Measurements from ENCODE around the gene WWP2.
A peak's percentile ranks its signal among the peaks of the same experiment; 100 is the strongest.
"Not testable (repeated sequence)": the region's sequence is repeated elsewhere in the genome, so short reads cannot be mapped to it uniquely, and the experiment has no call there.

The WWP2 gene

DNA sequence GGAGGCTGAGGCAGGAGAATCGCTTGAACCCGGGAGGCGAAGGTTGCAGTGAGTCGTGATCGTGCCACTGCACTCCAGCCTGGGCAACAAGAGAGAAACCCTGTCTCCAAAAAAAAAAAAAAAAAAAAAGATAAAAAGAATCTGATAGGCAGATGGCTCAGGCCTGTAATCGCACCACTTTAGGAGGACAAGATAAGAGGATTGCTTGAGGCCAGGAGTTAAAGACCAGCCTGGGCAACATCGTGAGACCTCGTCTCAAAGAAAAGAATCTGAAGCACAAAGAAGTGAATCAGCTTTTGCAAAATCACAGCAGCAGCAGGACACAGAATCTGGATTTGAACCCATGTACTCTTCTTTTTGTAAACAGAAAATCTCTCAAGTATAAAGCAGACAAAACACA is 15.0 kb upstream of the WWP2 start:
- DNase-seq (ENCODE audit: low read depth), result no peak
- H3K4me3 ChIP-seq (ENCODE audit: low read depth, low read length), result no peak overlapping the region
- TF ChIP-seq, protein P1, sequence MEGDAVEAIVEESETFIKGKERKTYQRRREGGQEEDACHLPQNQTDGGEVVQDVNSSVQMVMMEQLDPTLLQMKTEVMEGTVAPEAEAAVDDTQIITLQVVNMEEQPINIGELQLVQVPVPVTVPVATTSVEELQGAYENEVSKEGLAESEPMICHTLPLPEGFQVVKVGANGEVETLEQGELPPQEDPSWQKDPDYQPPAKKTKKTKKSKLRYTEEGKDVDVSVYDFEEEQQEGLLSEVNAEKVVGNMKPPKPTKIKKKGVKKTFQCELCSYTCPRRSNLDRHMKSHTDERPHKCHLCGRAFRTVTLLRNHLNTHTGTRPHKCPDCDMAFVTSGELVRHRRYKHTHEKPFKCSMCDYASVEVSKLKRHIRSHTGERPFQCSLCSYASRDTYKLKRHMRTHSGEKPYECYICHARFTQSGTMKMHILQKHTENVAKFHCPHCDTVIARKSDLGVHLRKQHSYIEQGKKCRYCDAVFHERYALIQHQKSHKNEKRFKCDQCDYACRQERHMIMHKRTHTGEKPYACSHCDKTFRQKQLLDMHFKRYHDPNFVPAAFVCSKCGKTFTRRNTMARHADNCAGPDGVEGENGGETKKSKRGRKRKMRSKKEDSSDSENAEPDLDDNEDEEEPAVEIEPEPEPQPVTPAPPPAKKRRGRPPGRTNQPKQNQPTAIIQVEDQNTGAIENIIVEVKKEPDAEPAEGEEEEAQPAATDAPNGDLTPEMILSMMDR (conservative IDR thresholded peaks at IDR 0.05; ENCODE audit: low read depth, low read length), result no peak

DNA sequence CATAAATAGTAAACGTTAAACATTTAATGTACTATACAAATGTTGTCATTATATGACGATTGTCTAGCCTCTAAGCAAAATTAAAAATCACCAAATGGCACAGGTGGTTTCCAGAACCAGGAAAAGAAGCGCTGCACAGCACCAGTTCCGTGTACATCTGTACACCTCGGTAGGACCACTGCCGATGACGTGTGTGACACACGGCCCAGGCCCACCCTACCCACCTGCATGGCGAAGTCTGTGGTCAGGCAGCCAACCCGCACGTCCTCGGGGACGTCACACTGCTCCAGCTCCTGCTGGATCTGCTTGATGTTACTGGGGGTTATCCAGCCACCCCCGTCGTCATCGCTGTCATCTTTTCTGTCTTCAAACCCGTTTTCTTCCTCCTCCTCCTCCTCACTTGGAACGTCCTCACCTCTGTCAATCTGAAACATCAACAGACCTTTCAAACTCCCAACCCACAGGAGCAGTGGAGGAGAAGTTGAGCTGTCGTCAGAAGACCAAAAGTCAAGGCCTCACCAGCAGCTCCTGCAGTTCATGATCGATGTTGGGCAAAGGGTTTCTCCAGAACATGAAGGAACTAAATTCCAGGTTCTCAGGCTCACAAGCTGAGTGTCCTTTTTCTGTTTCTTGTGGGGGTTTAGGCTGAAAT is 13.3 kb upstream of the WWP2 start:
- TF ChIP-seq, protein P1 (conservative IDR thresholded peaks at IDR 0.05; ENCODE audit: low read depth, low read length), result no peak
- no peak overlapping the region for H3K4me3 ChIP-seq (ENCODE audit: low read depth, low read length)

DNA sequence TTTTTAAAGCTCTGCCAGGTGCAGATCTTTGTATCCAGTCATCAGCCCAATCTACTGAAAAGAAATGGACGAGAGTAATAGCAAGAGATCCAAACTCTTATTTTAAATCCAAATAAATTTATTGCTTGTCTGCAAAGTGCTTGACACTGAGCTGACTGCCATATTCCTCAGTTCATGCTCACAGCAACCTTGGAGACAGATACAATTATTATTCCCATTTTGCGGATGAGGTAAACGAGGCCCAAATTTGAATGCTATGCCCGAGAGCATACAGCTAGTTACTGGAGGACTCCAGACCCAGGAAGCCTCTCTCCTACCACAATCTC is 8.0 kb upstream of the WWP2 start:
- DNase-seq (ENCODE audit: low read depth), result no peak
- H3K4me3 ChIP-seq (ENCODE audit: low read depth, low read length), result peak overlapping the region; percentile 92
- TF ChIP-seq, protein P1 (conservative IDR thresholded peaks at IDR 0.05; ENCODE audit: low read depth, low read length), result no peak

More for the DNA sequence above, 13.3 kb upstream of the WWP2 start:
- no peak for DNase-seq (ENCODE audit: low read depth)

DNA sequence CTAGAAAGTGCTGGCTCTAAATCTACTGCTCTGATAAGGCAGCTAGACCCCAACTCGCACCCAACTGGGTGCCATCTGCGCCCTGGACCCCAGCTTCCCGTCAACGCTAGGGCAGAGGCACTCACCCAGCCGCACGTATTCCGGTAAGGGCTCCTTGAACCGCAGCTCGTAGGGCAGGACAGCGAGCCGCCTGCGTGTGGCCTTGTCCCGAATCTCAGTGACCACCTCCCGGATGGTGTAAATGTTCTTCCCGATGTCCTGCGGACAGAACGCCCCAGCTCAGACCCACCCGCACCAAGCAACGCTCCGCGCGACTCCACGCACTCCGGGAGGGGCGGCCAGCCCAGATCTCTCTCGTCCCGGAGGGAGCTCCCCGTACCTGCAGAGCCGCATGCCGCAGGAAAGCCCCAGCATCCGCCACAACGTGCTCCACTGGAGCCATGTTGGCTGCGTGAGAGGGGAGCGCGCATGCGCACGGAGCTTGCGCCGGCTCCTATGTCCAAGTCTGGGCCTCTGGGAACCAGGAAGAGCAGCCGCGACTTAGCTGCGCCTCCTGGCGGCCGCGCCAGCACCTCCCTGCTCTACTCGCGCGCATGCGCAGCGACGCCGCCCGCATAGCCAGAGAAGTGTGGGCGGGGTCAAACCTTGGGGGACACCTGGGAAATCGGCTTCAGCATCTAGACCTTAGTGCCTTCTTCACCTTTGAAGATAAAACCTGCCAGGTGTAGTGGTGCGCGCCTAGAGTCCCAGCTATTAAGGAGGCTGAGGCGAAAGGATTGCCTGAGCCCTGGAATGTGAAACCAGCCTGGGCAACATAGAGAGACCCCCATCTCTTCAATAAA is 7.4 kb upstream of the WWP2 start, which contains the start of gene NOB1:
TSS of gene NOB1 (minus strand) at position 458 of the 842 bp plus-strand sequence. CDS start at position 442, 16 bp downstream.
- TF ChIP-seq, protein P1 (conservative IDR thresholded peaks at IDR 0.05; ENCODE audit: low read depth, low read length), result peak; percentile 96
- peak within 1 kb of the TSS; percentile 92 for H3K4me3 ChIP-seq (ENCODE audit: low read depth, low read length)
- peak; percentile 98 for DNase-seq (ENCODE audit: low read depth)

DNA sequence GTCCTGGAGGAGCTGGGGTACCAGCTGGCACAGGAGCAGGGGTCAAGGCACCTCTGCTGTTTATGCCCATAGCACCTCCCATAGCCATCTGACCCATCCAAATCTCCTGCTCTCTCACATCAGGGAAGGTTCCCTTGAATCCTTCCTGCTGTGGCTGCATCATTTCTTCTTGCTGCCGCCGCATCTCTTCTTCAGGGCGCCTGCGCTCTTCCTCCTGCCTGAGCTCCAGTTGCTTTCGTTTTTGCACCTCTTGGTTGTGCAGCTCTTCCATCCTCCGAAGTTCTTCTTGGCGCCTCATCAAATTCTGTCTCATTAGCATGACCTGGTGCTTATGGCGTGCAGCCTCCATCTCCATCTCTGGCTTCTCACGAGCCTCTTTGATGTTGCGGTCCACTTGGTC is 5.4 kb upstream of the WWP2 start:
- no peak overlapping the region for H3K4me3 ChIP-seq (ENCODE audit: low read depth, low read length)
- DNase-seq (ENCODE audit: low read depth), result no peak
- TF ChIP-seq, protein P1 (conservative IDR thresholded peaks at IDR 0.05; ENCODE audit: low read depth, low read length), result no peak

DNA sequence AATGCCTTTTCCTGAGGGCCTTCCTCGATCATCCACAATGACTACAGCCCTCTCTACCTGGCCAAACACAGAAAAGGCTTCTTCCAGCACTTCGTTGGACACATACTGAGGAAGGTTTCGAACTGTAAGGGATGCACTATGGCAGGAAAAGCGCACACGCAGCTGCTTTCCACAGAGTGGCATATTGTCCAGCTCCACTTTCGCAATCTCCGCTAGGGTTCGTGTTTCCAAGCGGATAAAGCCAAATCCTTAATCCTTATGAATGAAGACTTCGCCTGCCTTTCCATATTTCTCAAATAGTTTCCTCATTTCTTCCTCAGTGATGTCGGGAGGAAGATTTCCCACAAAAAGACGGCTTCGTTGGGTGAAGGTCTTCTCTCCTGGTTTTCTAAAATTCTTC is 4.8 kb upstream of the WWP2 start:
- H3K4me3 ChIP-seq (ENCODE audit: low read depth, low read length); DNase-seq (ENCODE audit: low read depth): not testable (repeated sequence)

DNA sequence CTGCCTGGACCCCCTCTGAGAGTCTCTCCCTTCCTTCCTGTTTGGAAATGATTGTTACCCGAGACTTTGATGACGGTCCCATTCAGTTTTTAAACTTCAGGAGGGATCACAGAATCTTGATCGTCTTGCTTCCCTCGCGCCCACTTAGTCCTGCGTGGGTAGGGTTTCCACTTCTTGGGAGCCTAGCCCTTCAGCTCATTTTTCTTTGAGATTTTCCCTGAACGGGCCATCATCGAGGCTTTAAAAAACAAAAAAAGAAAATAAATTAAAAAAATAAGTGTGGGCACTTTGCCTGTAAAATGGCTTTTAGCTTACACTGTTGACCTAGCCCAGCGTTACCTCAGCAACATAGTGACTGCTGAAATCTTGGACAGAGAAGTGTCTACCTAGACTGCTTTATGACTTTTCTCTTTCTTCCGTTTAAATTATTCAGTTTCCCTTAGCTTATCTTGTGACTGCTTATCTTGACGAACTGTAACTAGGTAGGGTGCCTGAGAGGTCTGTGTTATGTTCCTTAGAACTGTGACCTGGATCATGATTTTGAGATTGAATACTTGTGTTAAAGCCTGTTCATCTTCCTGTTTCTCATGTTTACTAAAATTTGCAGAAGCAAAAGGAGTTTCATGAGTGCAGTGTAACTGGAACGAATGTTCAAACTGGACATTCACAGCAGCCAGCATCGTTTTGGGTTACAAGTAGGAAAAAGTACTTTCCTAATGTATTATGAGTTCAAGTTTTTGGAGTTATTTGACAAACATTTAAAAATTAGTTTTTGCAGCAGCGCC is 874 bp downstream of the WWP2 start:
- TF ChIP-seq, protein P1 (conservative IDR thresholded peaks at IDR 0.05; ENCODE audit: low read depth, low read length), result no peak
- peak; percentile 63 for DNase-seq (ENCODE audit: low read depth)
- H3K4me3 ChIP-seq (ENCODE audit: low read depth, low read length), result peak overlapping the region; percentile 92
